OCI-LY3 (cell line): ENCODE data around the gene LMNTD2.

ENCODE experiments used
- H2AFZ ChIP-seq: fragments of 200-600, 300-600 bp; shearing (Covaris generic); 2 replicates; pipeline ENCODE4 v1.6.0; 2014; ENCODE audit warnings: antibody characterized with exemption, low read depth, low read length
- H3K27ac ChIP-seq: fragments of 200-600, 300-600 bp; sonication (generic); 2 replicates; pipeline ENCODE4 v1.5.1; 2014; ENCODE audit warnings: mild to moderate bottlenecking, low read length, moderate library complexity, mixed read lengths
- H3K27me3 ChIP-seq: fragments of 200-600, 300-600 bp; sonication (generic); 2 replicates; pipeline ENCODE4 v1.6.1; 2014; ENCODE audit warnings: low read depth, low read length, mixed read lengths
- H3K36me3 ChIP-seq: fragments of 200-600, 300-600 bp; sonication (generic); replicated peaks from 2 replicates; pipeline ENCODE3; 2014; ENCODE audit warnings: low read depth, low read length, mixed read lengths
- H3K4me1 ChIP-seq: fragments of 300-600, 200-600 bp; sonication (generic); 2 replicates; pipeline ENCODE4 v1.6.1; 2014; ENCODE audit warnings: low read length, mixed read lengths
- H3K4me2 ChIP-seq: fragments of 200-600, 300-600 bp; sonication (generic); 2 replicates; pipeline ENCODE4 v1.6.1; 2014; ENCODE audit warnings: low read length, mixed read lengths
- H3K4me3 ChIP-seq: fragments of 300-600, 200-600 bp; sonication (generic); 2 replicates; pipeline ENCODE4 v1.5.1; 2014; ENCODE audit warnings: antibody characterized with exemption, mild to moderate bottlenecking, low read length, moderate library complexity
- H3K79me2 ChIP-seq: fragments of 300-600, 200-600 bp; shearing (Covaris generic); 2 replicates; pipeline ENCODE4 v1.6.1; 2014; ENCODE audit warnings: mild to moderate bottlenecking, low read length, mixed read lengths
- H3K9ac ChIP-seq: fragments of 300-600, 200-600 bp; shearing (Covaris generic); 2 replicates; pipeline ENCODE4 v1.6.0; 2014; ENCODE audit warnings: mild to moderate bottlenecking, low read length, moderate library complexity
- H3K9me3 ChIP-seq: fragments of 200-600, 300-600 bp; shearing (Covaris generic); 2 replicates; pipeline ENCODE4 v1.6.1; 2014; ENCODE audit warnings: low read length, mixed read lengths; ENCODE audit not compliant: insufficient read depth
- H4K20me1 ChIP-seq: fragments of 200-600, 300-600 bp; sonication (generic); 2 replicates; pipeline ENCODE4 v1.6.1; 2016; ENCODE audit warnings: low read length, mixed read lengths; ENCODE audit not compliant: insufficient read depth
- EZH2phosphoT487 ChIP-seq: fragments of 200-600 bp; shearing (Covaris generic); IDR thresholded peaks from 2 replicates; pipeline ENCODE4 v1.6.1; 2018; ENCODE audit warnings: antibody characterized with exemption, mixed run types, low read depth
- TF ChIP-seq, protein P1 (sequence below): fragments of 200-600, 300-600 bp; sonication (generic); IDR thresholded peaks from 2 replicates; pipeline ENCODE4 v1.5.1; 2014; ENCODE audit warnings: antibody characterized with exemption, low read length, low read depth

The LMNTD2 gene

DNA sequence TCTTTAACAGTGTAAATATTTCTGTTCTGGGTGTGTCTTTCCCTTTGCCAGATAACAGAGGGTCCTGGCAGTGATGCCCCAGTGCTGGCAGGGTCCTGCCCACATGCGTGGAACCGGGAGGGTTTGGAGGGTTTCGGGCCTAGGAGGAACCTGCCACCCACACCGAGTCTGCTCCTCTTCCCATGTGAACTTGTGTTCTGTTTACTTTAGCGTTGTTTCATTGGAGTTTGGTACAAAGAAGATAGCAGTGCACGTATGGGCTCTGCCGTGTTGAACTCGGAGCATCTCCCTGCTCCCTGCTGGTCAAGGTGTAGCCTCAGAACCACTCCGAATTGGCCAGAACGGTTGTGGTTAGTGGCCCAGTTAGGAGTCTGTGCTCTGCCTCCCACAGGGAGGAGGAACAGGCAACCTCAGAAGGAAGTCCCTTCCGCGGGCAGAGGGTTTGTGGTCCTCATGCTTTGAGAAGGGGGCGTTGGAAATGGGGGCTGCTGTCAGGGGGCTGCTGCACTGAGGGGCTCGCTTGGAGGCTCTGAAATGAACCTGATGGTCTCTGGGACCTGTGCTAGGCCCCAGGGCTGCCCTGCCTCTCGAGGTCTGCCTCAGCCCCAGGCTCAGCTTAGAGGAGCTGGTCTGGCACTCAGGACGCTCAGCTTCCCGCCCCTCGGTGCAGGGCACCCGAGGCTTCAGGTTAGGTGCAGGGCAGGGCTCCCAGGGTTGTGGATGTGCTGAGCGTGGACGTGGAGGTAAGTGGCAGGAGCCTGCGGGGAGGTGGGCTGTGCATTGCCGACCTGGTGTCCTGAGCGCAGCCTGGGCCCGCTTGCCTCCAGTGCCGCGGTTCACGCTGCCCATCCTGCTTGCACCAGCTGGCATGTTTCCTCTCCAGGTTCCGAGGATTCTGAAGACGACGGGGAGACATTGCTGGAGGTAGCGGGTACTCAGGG is 26.1 kb upstream of the LMNTD2 start:
- H2AFZ ChIP-seq = no peak overlapping the region
- peaks cover 56% of the 10 kb centered on the region for H3K36me3 ChIP-seq
- peaks cover 47% of the 10 kb centered on the region for H3K79me2 ChIP-seq

DNA sequence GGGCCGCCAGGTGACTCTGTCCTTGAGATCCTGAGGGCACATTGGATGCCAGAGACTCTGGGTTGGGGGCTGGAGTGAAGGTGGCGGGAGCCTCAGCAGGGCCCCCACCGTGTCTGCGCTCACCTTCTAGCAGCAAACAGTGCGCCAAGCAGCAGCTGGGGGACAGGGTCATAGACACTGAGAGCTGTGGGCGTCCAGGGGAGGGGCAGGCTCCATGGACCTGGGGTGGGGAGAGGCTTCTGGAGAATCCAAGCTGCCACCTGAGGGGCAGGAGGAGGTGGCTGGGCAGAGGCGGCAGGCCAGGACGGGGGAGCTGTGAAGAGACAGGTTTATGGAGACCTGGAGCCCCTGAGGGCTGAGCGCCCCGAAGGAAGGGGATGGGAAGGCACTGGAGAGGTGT is 23.7 kb upstream of the LMNTD2 start:
- H3K9me3 ChIP-seq = no peaks in the 10 kb centered on the region
- H3K4me2 ChIP-seq = no peak overlapping the region
- H3K27ac ChIP-seq = no peak overlapping the region
- no peak overlapping the region for H3K9ac ChIP-seq
- peaks cover 61% of the 10 kb centered on the region for H3K79me2 ChIP-seq
- H3K27me3 ChIP-seq = no peaks in the 10 kb centered on the region
- no peak for TF ChIP-seq EZH2phosphoT487
- TF ChIP-seq, protein P1, sequence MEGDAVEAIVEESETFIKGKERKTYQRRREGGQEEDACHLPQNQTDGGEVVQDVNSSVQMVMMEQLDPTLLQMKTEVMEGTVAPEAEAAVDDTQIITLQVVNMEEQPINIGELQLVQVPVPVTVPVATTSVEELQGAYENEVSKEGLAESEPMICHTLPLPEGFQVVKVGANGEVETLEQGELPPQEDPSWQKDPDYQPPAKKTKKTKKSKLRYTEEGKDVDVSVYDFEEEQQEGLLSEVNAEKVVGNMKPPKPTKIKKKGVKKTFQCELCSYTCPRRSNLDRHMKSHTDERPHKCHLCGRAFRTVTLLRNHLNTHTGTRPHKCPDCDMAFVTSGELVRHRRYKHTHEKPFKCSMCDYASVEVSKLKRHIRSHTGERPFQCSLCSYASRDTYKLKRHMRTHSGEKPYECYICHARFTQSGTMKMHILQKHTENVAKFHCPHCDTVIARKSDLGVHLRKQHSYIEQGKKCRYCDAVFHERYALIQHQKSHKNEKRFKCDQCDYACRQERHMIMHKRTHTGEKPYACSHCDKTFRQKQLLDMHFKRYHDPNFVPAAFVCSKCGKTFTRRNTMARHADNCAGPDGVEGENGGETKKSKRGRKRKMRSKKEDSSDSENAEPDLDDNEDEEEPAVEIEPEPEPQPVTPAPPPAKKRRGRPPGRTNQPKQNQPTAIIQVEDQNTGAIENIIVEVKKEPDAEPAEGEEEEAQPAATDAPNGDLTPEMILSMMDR = no peak
- H2AFZ ChIP-seq = no peak overlapping the region
- peaks cover 45% of the 10 kb centered on the region for H3K36me3 ChIP-seq
- H3K4me1 ChIP-seq = 0 out of 2 replicates have a peak, but pooled peaks cover 2% of the 10 kb centered on the region
- no peak overlapping the region for H3K4me3 ChIP-seq
- H4K20me1 ChIP-seq = peaks cover 36% of the 10 kb centered on the region

More for the DNA sequence above, 26.1 kb upstream of the LMNTD2 start:
- Histone ChIP-seq H3K9me3 (no peaks in the 10 kb centered on the region), H4K20me1 (peaks cover 21% of the 10 kb centered on the region), H3K27ac (no peak overlapping the region), H3K4me2 (no peak overlapping the region), H3K4me3 (no peak overlapping the region), H3K9ac (no peak overlapping the region), H3K4me1 (no peaks in the 10 kb centered on the region), H3K27me3 (no peaks in the 10 kb centered on the region)
- TF ChIP-seq, protein P1 = no peak
- no peak for TF ChIP-seq EZH2phosphoT487

DNA sequence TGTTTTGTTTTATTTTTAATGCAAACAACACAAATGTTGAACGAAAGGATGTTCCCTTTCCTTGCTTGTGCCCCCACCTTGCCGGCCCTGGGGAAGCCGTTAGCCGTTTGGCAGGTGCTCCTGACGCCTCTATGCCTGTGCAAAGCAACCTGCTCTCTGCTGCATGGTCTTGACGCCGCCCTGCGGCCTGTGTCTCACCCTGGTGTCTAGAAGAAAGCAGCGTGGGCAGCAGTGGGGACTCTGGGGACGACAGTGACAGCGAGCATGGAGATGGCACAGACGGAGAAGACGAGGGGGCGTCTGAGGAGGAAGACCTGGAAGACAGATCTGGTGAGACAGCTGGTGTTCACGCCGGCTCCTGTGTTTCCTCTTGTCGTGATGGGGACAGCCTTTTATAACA is 21.2 kb upstream of the LMNTD2 start:
- Histone ChIP-seq H4K20me1 (peaks cover 61% of the 10 kb centered on the region), H3K9ac (no peak overlapping the region), H3K36me3 (peaks cover 41% of the 10 kb centered on the region), H3K4me3 (no peak overlapping the region), H2AFZ (no peak overlapping the region), H3K27ac (no peak overlapping the region), H3K4me2 (no peak overlapping the region), H3K4me1 (peaks cover 21% of the 10 kb centered on the region), H3K9me3 (no peaks in the 10 kb centered on the region), H3K79me2 (peaks cover 73% of the 10 kb centered on the region), H3K27me3 (no peaks in the 10 kb centered on the region)
- TF ChIP-seq EZH2phosphoT487 = no peak
- TF ChIP-seq, protein P1 = no peak

- Histone ChIP-seq H3K4me3 (no peak overlapping the region), H3K79me2 (peaks cover 75% of the 10 kb centered on the region), H3K4me1 (peaks cover 21% of the 10 kb centered on the region), H3K9me3 (no peaks in the 10 kb centered on the region), H3K9ac (no peak overlapping the region), H3K36me3 (peaks cover 37% of the 10 kb centered on the region), H3K4me2 (no peak overlapping the region), H3K27me3 (no peaks in the 10 kb centered on the region), H4K20me1 (peaks cover 61% of the 10 kb centered on the region), H3K27ac (no peak overlapping the region), H2AFZ (no peak overlapping the region)
- TF ChIP-seq, protein P1 = no peak
- TF ChIP-seq EZH2phosphoT487 = no peak
Observed at GRCh38 chr11:581342-581741, 20.8 kb upstream of the LMNTD2 start.
